Smooth muscle cell of the pulmonary artery (primary cell): ENCODE measurements around the gene RNF34. TPM values are rescaled to one million over a fixed set of nuclear protein-coding genes. Genes with fewer than 3 reads are reported as not detected.

Source experiments
- total RNA-seq: library from RNA; depleted of rRNA; stranded (reverse); fragments of >200 nt; gene quantifications from 2 replicates; pipeline ENCODE4 v1.2.3, GENCODE V29; 2014

The RNF34 gene
- total RNA-seq = 61.3 and 88.2 TPM in 2 replicates

GRCh38 chr12:121399391-121400331, at the start of gene RNF34:
Gene RNF34, plus strand, starts transcription at chr12:121400118. Its CDS starts 95 bp downstream, at chr12:121400213.

GRCh38 chr12:121351820-121352681, 47.9 kb upstream of the RNF34 start, which contains the start of gene ANAPC5:
Gene ANAPC5, minus strand, starts transcription at chr12:121352411. Its CDS starts 71 bp downstream, at chr12:121352340.

Other genes starting within 250 kb of the RNF34 start
- 18.9 and 27.9 TPM in 2 replicates for gene P2RX4, start 190.0 kb upstream of the RNF34 start, total RNA-seq
- gene CAMKK2, start 103.4 kb upstream of the RNF34 start, total RNA-seq = 34.3 and 36.0 TPM in 2 replicates
- gene ANAPC5, start 47.7 kb upstream of the RNF34 start, total RNA-seq = 133 and 149 TPM in 2 replicates
- 24.4 and 34.4 TPM in 2 replicates for gene KDM2B, start 180.9 kb downstream of the RNF34 start, total RNA-seq
- 8.7 and 14.1 TPM in 2 replicates for gene ORAI1, start 226.4 kb downstream of the RNF34 start, total RNA-seq